CD4-positive, alpha-beta T cell (primary cell): Measurements from ENCODE around the gene VASN. TPM values are rescaled to one million over a fixed set of nuclear protein-coding genes. Genes with fewer than 3 reads are reported as not detected.
A peak's percentile ranks its signal among the peaks of the same experiment; 100 is the strongest.

Source experiments
- ATAC-seq: fragments of 200-7000 bp; cut with Tn5 transposase; one replicate; pipeline ENCODE4 v1.10.0; 2022; ENCODE audit warnings: mild to moderate bottlenecking; ENCODE audit not compliant: poor library complexity
- CTCF ChIA-PET: fragments of 350-600 bp; sonication (Branson Sonifier 250); formaldehyde crosslinking; loops from one replicate; lab custom pipeline; 2021; ENCODE audit warnings: antibody characterized with exemption, inconsistent platforms; lab: Charles Lee
- POLR2A ChIA-PET: fragments of 350-600 bp; sonication (Branson Sonifier 250); formaldehyde crosslinking; loops from one replicate; lab custom pipeline; 2021; ENCODE audit warnings: antibody characterized with exemption, inconsistent platforms; lab: Charles Lee
- DNase-seq, 14 experiments: peaks; one replicate each; pipeline ENCODE4 v3.0.0-alpha.2; 2013 to 2020; ENCODE audit warnings: mixed read lengths in 2 of 14
- H3K27ac ChIP-seq, 2 donors: one replicate each; pipeline versions ENCODE4 v1.5.1 to v1.7.0; 2013; ENCODE audit warnings: low read length in 2 of 2, low read depth in 1 of 2, mild to moderate bottlenecking in 1 of 2
- H3K27me3 ChIP-seq, 2 experiments: 1 replicate in 1 of 2; 2 replicates in 1 of 2; pipeline versions ENCODE4 v1.6.1 to v1.7.0; 2013; ENCODE audit warnings: low read length in 2 of 2, control low read depth in 1 of 2, mild to moderate bottlenecking in 1 of 2, moderate library complexity in 1 of 2; ENCODE audit not compliant: insufficient read depth in 2 of 2, control insufficient read depth in 1 of 2
- H3K36me3 ChIP-seq: one replicate; pipeline ENCODE4 v1.6.1; 2013; ENCODE audit warnings: low read length, control low read depth; ENCODE audit not compliant: insufficient read depth
- H3K4me1 ChIP-seq: one replicate; pipeline ENCODE4 v1.6.1; 2013; ENCODE audit warnings: low read length, control low read depth; ENCODE audit not compliant: insufficient read depth
- H3K4me3 ChIP-seq: one replicate; pipeline ENCODE4 v1.5.1; 2013; ENCODE audit warnings: mild to moderate bottlenecking, low read length, moderate library complexity
- H3K9me3 ChIP-seq, 2 experiments: 1 replicate in 1 of 2; 2 replicates in 1 of 2; pipeline versions ENCODE4 v1.6.1 to v1.7.0; 2013; ENCODE audit warnings: low read length in 2 of 2, mild to moderate bottlenecking in 2 of 2, control low read depth in 1 of 2, moderate library complexity in 1 of 2; ENCODE audit not compliant: control insufficient read depth in 1 of 2, insufficient read depth in 1 of 2
- H3K27ac Mint-ChIP-seq: one replicate; pipeline ENCODE4 v1.8.0; 2020; ENCODE audit warnings: mixed read lengths
- H3K27me3 Mint-ChIP-seq: one replicate; pipeline ENCODE4 v1.8.0; 2021; ENCODE audit warnings: mixed read lengths
- H3K36me3 Mint-ChIP-seq: one replicate; pipeline ENCODE4 v1.8.0; 2021; ENCODE audit warnings: low read depth, mixed read lengths
- H3K4me1 Mint-ChIP-seq: one replicate; pipeline ENCODE4 v1.8.0; 2021; ENCODE audit warnings: low read depth, mixed read lengths
- H3K4me3 Mint-ChIP-seq: one replicate; pipeline ENCODE4 v1.8.0; 2020; ENCODE audit warnings: mild to moderate bottlenecking, mixed read lengths
- H3K9me3 Mint-ChIP-seq: one replicate; pipeline ENCODE4 v1.8.0; 2020; ENCODE audit warnings: mixed read lengths
- intact Hi-C, 2 experiments: fragments of 100-400 bp; cut with DNase I in 1 of 2; cut with micrococcal nuclease in 1 of 2; formaldehyde crosslinking; loops; one replicate each; pipeline versions ENCODE4 v1.15.1 to v1.9.0; 2023 to 2025; cut with DNase I, micrococcal nuclease
- total RNA-seq, 174 experiments: library from RNA in 2 of 174; stranded (reverse) in 2 of 174; gene quantifications; one replicate each; pipeline ENCODE4 v1.2.3 and lab custom pipeline; 2021 to 2026
- TF ChIP-seq, protein P1 (sequence below): fragments of 200-600 bp; IDR thresholded peaks from one replicate; pipeline ENCODE4 v1.8.0; 2022; ENCODE audit warnings: antibody characterized with exemption, mild to moderate bottlenecking

Gene VASN
- total RNA-seq, 2 experiments from 2014 or later, result 0.70 to 0.77 TPM

DNA sequence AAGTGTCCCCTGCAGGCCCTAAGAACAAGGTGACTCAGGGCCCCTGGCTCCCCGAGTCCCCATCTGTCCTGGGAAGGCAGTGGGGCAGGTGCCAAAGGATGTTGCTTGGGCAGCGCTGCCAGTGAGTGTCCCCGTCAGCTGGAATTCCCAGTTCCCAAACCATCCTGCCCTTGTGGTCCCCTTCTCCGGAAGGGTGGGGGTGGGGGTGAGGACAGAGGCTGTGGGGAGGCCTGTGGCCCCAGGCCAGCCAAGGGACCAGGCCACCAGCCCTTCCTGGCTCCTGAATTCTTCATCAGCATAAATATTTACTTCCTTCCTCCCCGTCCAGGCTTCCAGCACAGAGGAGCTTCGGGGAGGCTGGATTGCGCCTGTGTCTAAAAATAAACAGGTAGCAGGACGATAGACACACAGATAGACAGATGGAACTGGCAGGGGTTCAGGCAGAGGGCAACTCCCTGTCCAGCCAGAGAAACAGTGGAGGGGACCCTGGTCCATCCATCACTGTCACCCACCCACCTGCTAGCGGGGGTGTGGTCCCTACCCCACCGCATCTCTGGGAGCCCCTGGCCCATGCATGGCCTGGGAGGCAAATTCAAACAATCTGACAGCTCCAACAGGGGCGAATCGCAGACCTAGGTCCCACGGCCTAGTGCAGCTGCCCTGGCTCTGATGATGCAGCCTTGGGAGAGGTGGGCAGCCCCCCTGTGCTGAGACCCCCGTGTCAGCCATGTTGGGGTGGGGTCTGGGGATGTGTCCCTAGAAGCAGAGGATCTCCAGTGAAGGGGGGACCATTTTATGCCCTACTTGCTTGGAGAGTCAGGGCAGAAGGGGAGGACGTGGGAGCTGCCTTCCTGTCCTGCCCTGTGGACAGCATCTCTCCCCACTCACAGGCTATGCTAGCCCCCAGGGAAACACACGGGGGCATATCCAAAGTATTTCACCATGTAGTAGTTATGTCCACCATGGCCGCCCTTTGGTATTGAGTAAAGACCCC, 42.6 kb upstream of the VASN start:
- no peaks in the 10 kb centered on the region for H3K4me1 Mint-ChIP-seq
- H3K36me3 ChIP-seq, result no peaks in the 10 kb centered on the region
- DNase-seq, result no peak
- no peak overlapping the region for H3K27ac Mint-ChIP-seq
- H3K9me3 ChIP-seq, result no peaks in the 10 kb centered on the region
- peaks cover 19% of the 10 kb centered on the region for H3K4me1 ChIP-seq
- no peak for ATAC-seq
- no peaks in the 10 kb centered on the region for H3K27me3 Mint-ChIP-seq
- POLR2A ChIA-PET, result interaction anchor here (0.7 to 2.2 kb wide), 4 partner anchors 17 to 75 kb away, joined by 3 to 9 read pairs (median 5); no protein-coding TSS in a partner anchor
- TF ChIP-seq, protein P1, sequence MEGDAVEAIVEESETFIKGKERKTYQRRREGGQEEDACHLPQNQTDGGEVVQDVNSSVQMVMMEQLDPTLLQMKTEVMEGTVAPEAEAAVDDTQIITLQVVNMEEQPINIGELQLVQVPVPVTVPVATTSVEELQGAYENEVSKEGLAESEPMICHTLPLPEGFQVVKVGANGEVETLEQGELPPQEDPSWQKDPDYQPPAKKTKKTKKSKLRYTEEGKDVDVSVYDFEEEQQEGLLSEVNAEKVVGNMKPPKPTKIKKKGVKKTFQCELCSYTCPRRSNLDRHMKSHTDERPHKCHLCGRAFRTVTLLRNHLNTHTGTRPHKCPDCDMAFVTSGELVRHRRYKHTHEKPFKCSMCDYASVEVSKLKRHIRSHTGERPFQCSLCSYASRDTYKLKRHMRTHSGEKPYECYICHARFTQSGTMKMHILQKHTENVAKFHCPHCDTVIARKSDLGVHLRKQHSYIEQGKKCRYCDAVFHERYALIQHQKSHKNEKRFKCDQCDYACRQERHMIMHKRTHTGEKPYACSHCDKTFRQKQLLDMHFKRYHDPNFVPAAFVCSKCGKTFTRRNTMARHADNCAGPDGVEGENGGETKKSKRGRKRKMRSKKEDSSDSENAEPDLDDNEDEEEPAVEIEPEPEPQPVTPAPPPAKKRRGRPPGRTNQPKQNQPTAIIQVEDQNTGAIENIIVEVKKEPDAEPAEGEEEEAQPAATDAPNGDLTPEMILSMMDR, result no peak
- H3K4me3 ChIP-seq, result no peak overlapping the region
- H3K4me3 Mint-ChIP-seq, result no peak overlapping the region
- CTCF ChIA-PET, result interaction anchor here (1.1 to 2.6 kb wide), 7 partner anchors 12 to 56 kb away, joined by 4 to 20 read pairs (median 5); partner anchors contain the start of gene TFAP4
- peaks cover 4 to 9% of the 10 kb centered on the region in 2 experiments for H3K27me3 ChIP-seq
- intact Hi-C loops, result loop anchor here in 1 of 2 experiments (2.0 kb wide), 2 partner anchors 20 to 128 kb away; no protein-coding TSS in a partner anchor
- H3K27ac ChIP-seq, result no peak overlapping the region
- H3K9me3 Mint-ChIP-seq, result no peaks in the 10 kb centered on the region
- no peaks in the 10 kb centered on the region for H3K36me3 Mint-ChIP-seq

DNA sequence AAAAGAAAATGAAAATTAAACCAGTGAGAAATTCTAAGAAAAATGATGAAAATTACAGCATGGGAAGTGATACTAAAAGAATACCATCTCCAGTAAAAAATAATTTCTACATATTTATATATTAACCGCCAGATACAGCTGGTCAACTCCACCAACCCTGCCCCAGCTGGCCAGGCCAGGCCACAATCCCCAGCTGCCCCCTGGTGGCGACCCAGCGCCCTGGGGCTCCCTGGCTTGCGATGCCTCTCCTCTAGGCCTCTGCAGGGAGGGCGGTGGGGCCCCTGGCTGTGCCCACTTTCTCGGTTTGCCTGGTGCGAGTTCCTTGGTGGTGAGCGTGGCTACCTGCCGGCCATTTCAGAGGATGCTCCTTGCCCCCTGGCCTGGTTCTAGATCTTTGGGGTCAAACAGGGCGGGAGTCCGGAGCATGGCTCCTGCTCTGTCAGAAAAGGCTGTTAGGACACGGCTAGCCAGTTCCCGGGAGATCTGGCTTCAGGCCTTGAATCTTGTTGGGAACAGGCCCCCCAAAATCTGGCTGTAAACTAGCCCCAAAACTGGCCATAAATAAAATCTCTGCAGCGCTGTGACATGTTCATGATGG, 41.3 kb upstream of the VASN start:
- no peaks in the 10 kb centered on the region for H3K27me3 Mint-ChIP-seq
- H3K36me3 Mint-ChIP-seq, result no peaks in the 10 kb centered on the region
- DNase-seq (peak; percentile 52 to 82 (median 65)), ATAC-seq (peak; percentile 63)
- Histone ChIP-seq H3K27me3 (peaks cover 4 to 9% of the 10 kb centered on the region in 2 experiments), H3K4me1 (peaks cover 19% of the 10 kb centered on the region), H3K4me3 (no peak overlapping the region), H3K27ac (no peak overlapping the region), H3K36me3 (no peaks in the 10 kb centered on the region), H3K9me3 (no peaks in the 10 kb centered on the region)
- H3K27ac Mint-ChIP-seq, result no peak overlapping the region
- TF ChIP-seq, protein P1, result peak; percentile 91
- intact Hi-C loops, result loop anchor here (1.0 to 2.0 kb wide), 3 partner anchors 42 to 392 kb away; no protein-coding TSS in a partner anchor
- H3K4me3 Mint-ChIP-seq, result no peak overlapping the region
- POLR2A ChIA-PET, result interaction anchor here (0.7 kb wide), 1 partner anchor 42 kb away, joined by 4 read pairs; no protein-coding TSS in a partner anchor
- no peaks in the 10 kb centered on the region for H3K9me3 Mint-ChIP-seq
- CTCF ChIA-PET, result interaction anchor here (0.7 to 2.6 kb wide), 7 partner anchors 18 to 347 kb away, joined by 3 to 20 read pairs (median 4); partner anchors contain the start of gene TFAP4
- no peaks in the 10 kb centered on the region for H3K4me1 Mint-ChIP-seq

DNA sequence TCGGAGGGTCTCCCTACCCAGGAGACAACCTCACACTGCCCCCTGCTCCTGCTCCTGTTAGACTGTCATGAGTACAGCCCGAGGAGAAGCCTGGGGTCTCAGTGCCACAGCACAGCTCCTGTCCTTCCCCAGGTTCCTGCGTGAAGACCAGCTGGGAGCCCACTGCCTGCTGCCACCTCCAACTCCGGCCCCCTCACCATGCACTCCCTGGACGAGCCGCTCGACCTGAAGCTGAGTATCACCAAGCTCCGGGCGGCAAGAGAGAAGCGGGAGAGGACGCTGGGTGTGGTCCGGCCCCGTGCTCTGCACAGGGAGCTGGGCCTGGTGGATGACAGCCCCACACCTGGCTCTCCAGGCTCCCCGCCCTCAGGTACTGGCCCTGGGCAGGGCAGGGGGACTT, 39.6 kb upstream of the VASN start:
- no peak for ATAC-seq
- Mint-ChIP-seq H3K27ac (no peak overlapping the region), H3K36me3 (no peaks in the 10 kb centered on the region), H3K9me3 (no peaks in the 10 kb centered on the region), H3K27me3 (no peaks in the 10 kb centered on the region), H3K4me1 (no peaks in the 10 kb centered on the region), H3K4me3 (no peak overlapping the region)
- H3K9me3 ChIP-seq, result no peaks in the 10 kb centered on the region
- H3K27ac ChIP-seq, result no peak overlapping the region
- TF ChIP-seq, protein P1, result no peak
- no peak for DNase-seq
- H3K27me3 ChIP-seq, result peaks cover 4 to 9% of the 10 kb centered on the region in 2 experiments
- H3K36me3 ChIP-seq, result no peaks in the 10 kb centered on the region
- H3K4me1 ChIP-seq, result peaks cover 17% of the 10 kb centered on the region
- CTCF ChIA-PET, result no interaction called here
- no peak overlapping the region for H3K4me3 ChIP-seq
- POLR2A ChIA-PET, result no interaction called here
- intact Hi-C loops, result no loop called here
